BLaER1 treated with 17β-estradiol and CSF1 and Interleukin-3, amounts not matched to agents 10 nM and 100 nM (cell line): Measurements from ENCODE around the gene IMMP2L.

Experiments used
- H3K27ac ChIP-seq, 11 experiments: shearing (Covaris generic); formaldehyde crosslinking; 2 replicates each; pipeline ENCODE4 v1.8.1; 2022
- H3K27me3 ChIP-seq, 11 experiments: shearing (Covaris generic); formaldehyde crosslinking; 2 replicates each; pipeline ENCODE4 v1.8.1; 2022
- H3K36me3 ChIP-seq, 11 experiments: shearing (Covaris generic); formaldehyde crosslinking; 2 replicates each; pipeline ENCODE4 v1.8.1; 2022
- H3K4me1 ChIP-seq, 10 experiments: shearing (Covaris generic); formaldehyde crosslinking; 2 replicates each; pipeline ENCODE4 v1.8.1; 2022
- H3K4me2 ChIP-seq, 11 experiments: shearing (Covaris generic); formaldehyde crosslinking; 2 replicates each; pipeline ENCODE4 v1.8.1; 2022
- H3K4me3 ChIP-seq, 10 experiments: shearing (Covaris generic); formaldehyde crosslinking; 2 replicates each; pipeline ENCODE4 v1.8.1; 2022
- H3K9ac ChIP-seq, 11 experiments: shearing (Covaris generic); formaldehyde crosslinking; 2 replicates each; pipeline ENCODE4 v1.8.1; 2022
- H3K9me3 ChIP-seq, 11 experiments: shearing (Covaris generic); formaldehyde crosslinking; replicated peaks in 1 of 11; 2 replicates each; pipeline ENCODE4 v1.8.1; 2022
- H4K20me1 ChIP-seq, 11 experiments: shearing (Covaris generic); formaldehyde crosslinking; 2 replicates each; pipeline ENCODE4 v1.8.1; 2022
- Cebpa-rat ChIP-seq, 11 experiments: shearing (Covaris generic); IDR thresholded peaks; 2 replicates each; pipeline ENCODE4 v1.8.1; 2022

IMMP2L gene

GRCh38 chr7:111092406-111093236 is 469.7 kb downstream of the IMMP2L start:
- Histone ChIP-seq H4K20me1 (no peaks in the 10 kb centered on the region), H3K4me1 (peaks cover 0 to 7% (median 0%) of the 10 kb centered on the region in 10 experiments; a peak in 3 of 20 replicates), H3K9ac (no peak overlapping the region), H3K4me2 (no peak overlapping the region), H3K27ac (no peak overlapping the region), H3K4me3 (no peak overlapping the region), H3K36me3 (no peaks in the 10 kb centered on the region), H3K9me3 (no peaks in the 10 kb centered on the region), H3K27me3 (no peaks in the 10 kb centered on the region)
- TF ChIP-seq Cebpa-rat (IDR thresholded peaks at IDR 0.05), result no peak

DNA sequence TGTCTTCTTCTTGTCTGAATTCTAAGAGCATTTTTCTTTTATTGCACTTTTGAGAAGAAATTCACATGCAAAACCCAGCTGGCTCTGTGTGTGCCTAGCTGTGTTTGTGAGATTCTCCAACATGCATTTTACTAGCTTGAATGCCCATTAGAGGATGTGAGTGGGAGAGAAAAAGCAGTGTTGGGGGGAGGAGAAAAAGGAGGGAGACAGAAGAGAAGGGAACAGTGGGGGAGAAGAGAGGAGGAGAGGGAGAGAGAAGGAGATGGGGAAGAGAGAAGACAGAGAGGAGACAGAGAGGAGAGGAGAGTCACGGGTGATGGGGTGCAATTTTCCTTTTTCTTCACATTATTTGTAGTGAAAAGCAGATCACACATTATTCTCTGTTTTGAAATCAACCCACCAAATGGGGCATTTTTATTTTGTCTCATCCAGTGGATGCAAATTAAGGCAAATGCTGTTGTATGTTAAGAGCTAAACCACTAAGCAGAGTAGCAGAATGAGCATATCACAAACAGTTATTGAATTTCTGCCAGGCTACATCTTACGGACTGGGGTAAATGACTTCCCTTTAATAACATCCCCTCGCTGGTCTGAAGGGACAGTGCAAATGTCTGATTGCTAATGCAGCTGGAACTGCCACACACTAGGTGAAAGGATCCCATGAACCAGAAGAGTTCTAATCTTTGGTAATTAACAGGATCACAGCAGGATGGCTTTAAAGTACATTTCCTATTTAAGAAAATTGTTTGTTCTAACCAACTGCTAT is 470.5 kb downstream of the IMMP2L start:
- no peak overlapping the region for H3K4me2 ChIP-seq
- H3K4me3 ChIP-seq, result no peak overlapping the region
- H4K20me1 ChIP-seq, result no peaks in the 10 kb centered on the region
- no peaks in the 10 kb centered on the region for H3K9me3 ChIP-seq
- TF ChIP-seq Cebpa-rat (IDR thresholded peaks at IDR 0.05), result no peak
- no peaks in the 10 kb centered on the region for H3K27me3 ChIP-seq
- H3K27ac ChIP-seq, result no peak overlapping the region
- peaks cover 0 to 7% (median 0%) of the 10 kb centered on the region in 10 experiments; a peak in 4 of 20 replicates for H3K4me1 ChIP-seq
- H3K9ac ChIP-seq, result no peak overlapping the region
- H3K36me3 ChIP-seq, result no peaks in the 10 kb centered on the region

DNA sequence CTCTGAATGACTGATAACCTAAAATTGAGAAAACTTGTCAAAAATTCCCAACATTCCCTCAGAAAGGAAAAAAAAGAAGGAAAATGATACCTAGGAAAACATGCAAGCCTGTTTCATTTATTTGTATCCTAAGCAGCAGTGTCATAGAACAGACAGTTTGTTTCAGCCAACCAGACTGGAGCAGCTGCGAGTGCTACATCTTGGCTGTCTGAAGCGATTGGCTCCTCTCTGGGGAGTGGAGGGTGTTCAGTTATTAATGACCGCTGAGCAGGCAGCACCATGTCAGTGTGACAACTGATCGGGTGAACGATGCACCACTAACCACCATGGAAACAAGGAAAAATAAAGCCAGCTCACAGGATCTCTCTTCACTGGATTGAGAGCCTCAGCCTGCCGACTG is 471.4 kb downstream of the IMMP2L start, which contains the start of gene LRRN3:
TSS of gene LRRN3 (plus strand) at position 282 of the 400 bp plus-strand sequence. CDS start 31,646 bp downstream, outside the sequence.
- no peak within 1 kb of the TSS for H3K4me2 ChIP-seq
- H3K36me3 ChIP-seq, result no peaks in the 10 kb centered on the region
- H3K27me3 ChIP-seq, result no peaks in the 10 kb centered on the region
- H3K27ac ChIP-seq, result no peak within 1 kb of the TSS
- no peaks in the 10 kb centered on the region for H4K20me1 ChIP-seq
- H3K4me3 ChIP-seq, result no peak within 1 kb of the TSS
- peaks cover 0 to 4% (median under 1%) of the 10 kb centered on the region in 11 experiments; a peak in 1 of 22 replicates for H3K9me3 ChIP-seq
- no peak for TF ChIP-seq Cebpa-rat (IDR thresholded peaks at IDR 0.05)
- peaks cover 0 to 7% (median 0%) of the 10 kb centered on the region in 10 experiments; a peak in 4 of 20 replicates for H3K4me1 ChIP-seq
- H3K9ac ChIP-seq, result no peak within 1 kb of the TSS

DNA sequence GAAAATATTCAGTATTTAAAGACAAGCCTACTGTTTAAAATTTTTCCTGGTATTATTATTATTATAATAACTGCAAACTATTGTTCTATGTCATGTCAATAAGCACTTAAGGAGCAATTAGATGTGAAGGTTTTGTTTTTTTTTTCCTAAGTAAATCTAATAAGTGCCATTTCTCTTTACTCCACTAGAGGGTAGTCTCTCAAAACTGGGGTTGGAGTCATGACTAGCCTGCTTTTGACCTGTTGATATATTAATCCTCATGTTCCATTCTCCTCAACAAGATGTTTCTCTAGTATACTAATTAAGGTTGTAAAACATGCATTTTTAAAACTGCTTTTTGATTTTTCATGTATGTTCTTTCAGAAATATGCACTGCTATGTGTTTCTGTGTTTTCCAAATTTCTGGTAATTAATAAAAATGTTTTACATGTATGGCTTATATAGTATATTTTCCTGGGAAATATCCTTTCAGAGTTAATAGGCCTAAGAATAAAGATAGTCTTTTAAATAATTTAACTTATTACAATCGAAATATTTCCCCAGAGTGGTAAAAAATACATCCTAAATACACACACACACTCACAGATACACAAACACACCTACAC is 472.4 kb downstream of the IMMP2L start:
- H3K27me3 ChIP-seq, result no peaks in the 10 kb centered on the region
- H3K9me3 ChIP-seq, result peaks cover 0 to 10% (median 3%) of the 10 kb centered on the region in 11 experiments; a peak in 3 of 22 replicates
- H3K27ac ChIP-seq, result no peak overlapping the region
- no peak overlapping the region for H3K9ac ChIP-seq
- no peaks in the 10 kb centered on the region for H4K20me1 ChIP-seq
- H3K36me3 ChIP-seq, result no peaks in the 10 kb centered on the region
- no peak overlapping the region for H3K4me2 ChIP-seq
- H3K4me3 ChIP-seq, result no peak overlapping the region
- peaks cover 0 to 9% (median under 1%) of the 10 kb centered on the region in 10 experiments; a peak in 7 of 20 replicates for H3K4me1 ChIP-seq
- no peak for TF ChIP-seq Cebpa-rat (IDR thresholded peaks at IDR 0.05)

GRCh38 chr7:111088328-111088727 is 474.0 kb downstream of the IMMP2L start:
- H3K36me3 ChIP-seq, result no peaks in the 10 kb centered on the region

GRCh38 chr7:111086532-111086931 is 475.8 kb downstream of the IMMP2L start:
- peaks cover 5 to 34% (median 28%) of the 10 kb centered on the region in 10 experiments; a peak in 19 of 20 replicates for H3K4me1 ChIP-seq
- H3K4me2 ChIP-seq, result no peak overlapping the region
- no peak for TF ChIP-seq Cebpa-rat (IDR thresholded peaks at IDR 0.05)
- H4K20me1 ChIP-seq, result no peaks in the 10 kb centered on the region
- H3K4me3 ChIP-seq, result no peak overlapping the region
- H3K36me3 ChIP-seq, result no peaks in the 10 kb centered on the region
- no peaks in the 10 kb centered on the region for H3K27me3 ChIP-seq
- no peak overlapping the region for H3K9ac ChIP-seq
- peaks cover 0 to 10% (median 3%) of the 10 kb centered on the region in 11 experiments; a peak in 3 of 22 replicates for H3K9me3 ChIP-seq
- no peak overlapping the region for H3K27ac ChIP-seq

More at GRCh38 chr7:111088328-111088727, 474.0 kb downstream of the IMMP2L start:
- no peak overlapping the region for H3K27ac ChIP-seq
- H3K27me3 ChIP-seq, result no peaks in the 10 kb centered on the region
- H3K9ac ChIP-seq, result no peak overlapping the region
- H3K9me3 ChIP-seq, result peaks cover 0 to 10% (median 3%) of the 10 kb centered on the region in 11 experiments; a peak in 3 of 22 replicates
- no peak overlapping the region for H3K4me3 ChIP-seq
- H3K4me1 ChIP-seq, result peaks cover 0 to 25% (median 17%) of the 10 kb centered on the region in 10 experiments; a peak in 17 of 20 replicates
- no peak overlapping the region for H3K4me2 ChIP-seq
- H4K20me1 ChIP-seq, result no peaks in the 10 kb centered on the region
- no peak for TF ChIP-seq Cebpa-rat (IDR thresholded peaks at IDR 0.05)

GRCh38 chr7:111085356-111085755 is 476.9 kb downstream of the IMMP2L start:
- H4K20me1 ChIP-seq, result no peaks in the 10 kb centered on the region
- H3K4me2 ChIP-seq, result peak overlapping the region in 1 of 11 experiments; percentile 74; a peak in 1 of 22 replicates
- H3K4me1 ChIP-seq, result peaks cover 5 to 34% (median 28%) of the 10 kb centered on the region in 10 experiments; a peak in 19 of 20 replicates
- H3K4me3 ChIP-seq, result no peak overlapping the region
- TF ChIP-seq Cebpa-rat (IDR thresholded peaks at IDR 0.05), result no peak
- no peak overlapping the region for H3K27ac ChIP-seq
- H3K9ac ChIP-seq, result no peak overlapping the region
- H3K9me3 ChIP-seq, result peaks cover 0 to 10% (median 3%) of the 10 kb centered on the region in 11 experiments; a peak in 3 of 22 replicates
- no peaks in the 10 kb centered on the region for H3K36me3 ChIP-seq
- H3K27me3 ChIP-seq, result no peaks in the 10 kb centered on the region

DNA sequence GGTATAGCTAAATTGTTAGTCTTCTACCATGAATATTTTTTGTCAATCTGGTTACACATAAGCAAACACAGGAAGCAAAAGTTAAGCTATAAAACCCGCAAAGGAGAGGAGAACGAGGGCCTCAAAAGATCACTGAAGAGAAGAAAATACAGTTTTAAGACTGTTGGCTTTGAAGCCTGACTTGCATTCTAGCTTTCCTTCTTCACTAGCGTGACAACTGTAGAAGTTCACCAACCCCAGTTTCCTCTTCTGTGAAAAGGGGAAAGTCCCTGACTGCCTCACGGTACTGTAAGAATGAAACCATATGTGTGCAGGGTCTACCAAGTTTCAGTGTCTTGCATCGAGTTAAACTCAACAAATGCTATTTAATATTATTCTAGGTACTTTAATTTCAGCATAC is 478.9 kb downstream of the IMMP2L start:
- Histone ChIP-seq H3K4me3 (no peak overlapping the region), H3K9ac (no peak overlapping the region)

More for the DNA sequence above, 478.9 kb downstream of the IMMP2L start:
- H3K9me3 ChIP-seq, result peaks cover 0 to 10% (median 3%) of the 10 kb centered on the region in 11 experiments; a peak in 3 of 22 replicates
- H3K4me1 ChIP-seq, result peaks cover 5 to 34% (median 28%) of the 10 kb centered on the region in 10 experiments; a peak in 19 of 20 replicates
- H3K27me3 ChIP-seq, result no peaks in the 10 kb centered on the region
- H3K4me2 ChIP-seq, result peak overlapping the region in 10 of 11 experiments; percentile 17 to 74 (median 56); a peak in 16 of 22 replicates
- no peaks in the 10 kb centered on the region for H3K36me3 ChIP-seq
- TF ChIP-seq Cebpa-rat (IDR thresholded peaks at IDR 0.05), result no peak
- H3K27ac ChIP-seq, result peak overlapping the region in 5 of 11 experiments; percentile 14 to 42 (median 26); a peak in 3 of 22 replicates
- H4K20me1 ChIP-seq, result no peaks in the 10 kb centered on the region
